OCI-LY7 (cell line): ENCODE measurements around the gene RBM4. TPM values are rescaled to one million over a fixed set of nuclear protein-coding genes. Genes with fewer than 3 reads are reported as not detected.

Source experiments
- BruUV-seq: library from RNA; stranded (reverse); fragments of 400-500 nt; replicated peaks from 2 replicates; lab custom pipeline; 2021; lab: Mats Ljungman, UMichigan
- CTCF ChIA-PET: fragments of 300-600 bp; sonication (Branson Sonifier 250); formaldehyde crosslinking; loops from one replicate; lab custom pipeline; 2022; ENCODE audit warnings: antibody characterized with exemption; ENCODE audit not compliant: unreplicated experiment; lab: Charles Lee
- POLR2A ChIA-PET: fragments of 300-600 bp; sonication (Branson Sonifier 250); formaldehyde crosslinking; loops from one replicate; lab custom pipeline; 2022; ENCODE audit warnings: antibody characterized with exemption; lab: Charles Lee
- DNase-seq: peaks from one replicate; pipeline ENCODE4 v3.0.0-alpha.2; 2015; ENCODE audit warnings: low spot score
- H2AFZ ChIP-seq: fragments of 200-600 bp; sonication (generic), shearing (Covaris generic); 2 replicates; pipeline ENCODE4 v1.6.1; 2014; ENCODE audit warnings: mild to moderate bottlenecking, antibody characterized with exemption, low read length, moderate library complexity
- H3K27ac ChIP-seq: fragments of 200-600 bp; sonication (generic); 2 replicates; pipeline ENCODE4 v1.5.1; 2014; ENCODE audit warnings: mixed run types, low read depth, mild to moderate bottlenecking, moderate library complexity, low read length, inconsistent platforms; ENCODE audit not compliant: poor library complexity, severe bottlenecking
- H3K36me3 ChIP-seq: fragments of 200-600 bp; sonication (generic); 2 replicates; pipeline ENCODE4 v1.6.1; 2014; ENCODE audit warnings: mild to moderate bottlenecking, antibody characterized with exemption, low read length, moderate library complexity, mixed read lengths; ENCODE audit not compliant: insufficient read depth
- H3K4me1 ChIP-seq: fragments of 200-600 bp; sonication (generic); 2 replicates; pipeline ENCODE4 v1.5.1; 2014; ENCODE audit warnings: mild to moderate bottlenecking, low read length; ENCODE audit not compliant: insufficient read depth, poor library complexity, severe bottlenecking
- H3K4me2 ChIP-seq: fragments of 200-600 bp; sonication (generic); 2 replicates; pipeline ENCODE4 v1.6.1; 2014; ENCODE audit warnings: mild to moderate bottlenecking, low read length
- H3K4me3 ChIP-seq: fragments of 200-600 bp; sonication (generic); 2 replicates; pipeline ENCODE4 v1.5.1; 2014; ENCODE audit warnings: mild to moderate bottlenecking, low read depth, low read length; ENCODE audit not compliant: poor library complexity, severe bottlenecking
- H3K79me2 ChIP-seq: fragments of 200-600 bp; sonication (generic); 2 replicates; pipeline ENCODE4 v1.6.1; 2016; ENCODE audit warnings: low read depth, mild to moderate bottlenecking, low read length, moderate library complexity, mixed read lengths; ENCODE audit not compliant: insufficient read depth
- H3K9me2 ChIP-seq: fragments of 200-600 bp; sonication (generic); 2 replicates; pipeline ENCODE4 v1.6.1; 2016; ENCODE audit warnings: mild to moderate bottlenecking, low read length, mixed read lengths; ENCODE audit not compliant: insufficient read depth
- H3K9me3 ChIP-seq: fragments of 200-600 bp; sonication (generic); 2 replicates; pipeline ENCODE4 v1.6.1; 2014; ENCODE audit warnings: mild to moderate bottlenecking, mixed run types, low read length, mixed read lengths
- H4K20me1 ChIP-seq: fragments of 200-600 bp; sonication (generic); 2 replicates; pipeline ENCODE4 v1.6.1; 2014; ENCODE audit warnings: mild to moderate bottlenecking, antibody characterized with exemption, low read length, moderate library complexity, mixed read lengths; ENCODE audit not compliant: insufficient read depth
- EZH2phosphoT487 ChIP-seq: fragments of 200-600 bp; sonication (generic); IDR thresholded peaks from 2 replicates; pipeline ENCODE4 v1.6.1; 2018; ENCODE audit warnings: low read depth, borderline replicate concordance, mild to moderate bottlenecking, mixed run types, antibody characterized with exemption, low read length, moderate library complexity, mixed read lengths
- intact Hi-C: fragments of 100-400 bp; cut with micrococcal nuclease; formaldehyde crosslinking; loops from one replicate; pipeline ENCODE4 v1.10.0; 2022; ENCODE audit not compliant: unreplicated experiment
- total RNA-seq, 2 experiments: library from RNA; depleted of rRNA in 1 of 2; stranded (reverse); fragments of >200 nt in 1 of 2; shearing (Covaris generic) in 1 of 2; gene quantifications; 2 replicates each; pipeline ENCODE4 v1.2.3, GENCODE V29; 2014 to 2022
- TF ChIP-seq, protein P1 (sequence below): fragments of 200-600 bp; sonication (generic); conservative IDR thresholded peaks from 2 replicates; pipeline ENCODE4 v1.5.1; 2014; ENCODE audit warnings: mild to moderate bottlenecking, antibody characterized with exemption, low read length, moderate library complexity, mixed read lengths

The RBM4 gene
- total RNA-seq, 2 experiments from 2014 or later = 66.0 to 139 TPM

DNA sequence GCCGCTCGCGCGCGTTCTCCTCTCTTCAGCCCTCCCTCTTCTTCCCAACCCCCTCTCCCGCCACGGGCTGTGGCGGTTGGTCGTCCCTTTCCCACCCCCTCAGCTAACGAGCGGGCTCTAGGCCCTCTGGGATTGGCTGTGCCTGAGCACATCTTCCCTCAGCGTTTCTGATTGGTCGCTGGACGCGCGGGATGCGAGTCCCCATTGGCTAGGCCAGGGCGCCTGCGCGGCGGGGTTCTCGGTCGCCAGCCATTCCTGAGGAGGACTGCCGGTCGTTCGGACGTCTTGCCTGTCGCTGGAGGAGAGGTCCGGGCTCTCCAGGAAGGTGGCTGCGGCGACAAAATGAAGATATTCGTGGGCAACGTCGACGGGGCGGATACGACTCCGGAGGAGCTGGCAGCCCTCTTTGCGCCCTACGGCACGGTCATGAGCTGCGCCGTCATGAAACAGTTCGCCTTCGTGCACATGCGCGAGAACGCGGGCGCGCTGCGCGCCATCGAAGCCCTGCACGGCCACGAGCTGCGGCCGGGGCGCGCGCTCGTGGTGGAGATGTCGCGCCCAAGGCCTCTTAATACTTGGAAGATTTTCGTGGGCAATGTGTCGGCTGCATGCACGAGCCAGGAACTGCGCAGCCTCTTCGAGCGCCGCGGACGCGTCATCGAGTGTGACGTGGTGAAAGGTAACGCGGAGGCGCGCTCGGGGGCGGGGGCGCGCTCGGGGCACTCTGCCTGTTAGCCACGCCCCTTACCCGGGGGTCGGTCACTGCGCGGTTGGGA lies 21.9 kb upstream of the RBM4 start, which contains the start of gene RBM14:
TSS of gene RBM14 (plus strand) at position 252 of the 776 bp plus-strand sequence. CDS start at position 343, 91 bp downstream.
- no peaks in the 10 kb centered on the region for H3K9me3 ChIP-seq
- BruUV-seq = no TSS peak
- ChIA-PET POLR2A (interaction anchor here (0.6 to 2.5 kb wide), 10 partner anchors 10 to 61 kb away, joined by 3 to 16 read pairs (median 3); partner anchors contain the start of genes RBM4 and RBM4B), CTCF (interaction anchor here (1.0 kb wide), 1 partner anchor 61 kb away, joined by 5 read pairs; the partner anchor contains the start of gene RBM4B)
- peak within 1 kb of the TSS; percentile 43; the same call in 1 of the 2 replicates for H2AFZ ChIP-seq
- TF ChIP-seq, protein P1, sequence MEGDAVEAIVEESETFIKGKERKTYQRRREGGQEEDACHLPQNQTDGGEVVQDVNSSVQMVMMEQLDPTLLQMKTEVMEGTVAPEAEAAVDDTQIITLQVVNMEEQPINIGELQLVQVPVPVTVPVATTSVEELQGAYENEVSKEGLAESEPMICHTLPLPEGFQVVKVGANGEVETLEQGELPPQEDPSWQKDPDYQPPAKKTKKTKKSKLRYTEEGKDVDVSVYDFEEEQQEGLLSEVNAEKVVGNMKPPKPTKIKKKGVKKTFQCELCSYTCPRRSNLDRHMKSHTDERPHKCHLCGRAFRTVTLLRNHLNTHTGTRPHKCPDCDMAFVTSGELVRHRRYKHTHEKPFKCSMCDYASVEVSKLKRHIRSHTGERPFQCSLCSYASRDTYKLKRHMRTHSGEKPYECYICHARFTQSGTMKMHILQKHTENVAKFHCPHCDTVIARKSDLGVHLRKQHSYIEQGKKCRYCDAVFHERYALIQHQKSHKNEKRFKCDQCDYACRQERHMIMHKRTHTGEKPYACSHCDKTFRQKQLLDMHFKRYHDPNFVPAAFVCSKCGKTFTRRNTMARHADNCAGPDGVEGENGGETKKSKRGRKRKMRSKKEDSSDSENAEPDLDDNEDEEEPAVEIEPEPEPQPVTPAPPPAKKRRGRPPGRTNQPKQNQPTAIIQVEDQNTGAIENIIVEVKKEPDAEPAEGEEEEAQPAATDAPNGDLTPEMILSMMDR = no peak
- TF ChIP-seq EZH2phosphoT487 = no peak
- peaks cover 48% of the 10 kb centered on the region for H3K36me3 ChIP-seq
- peaks cover 25% of the 10 kb centered on the region for H4K20me1 ChIP-seq
- peak; percentile 100 for DNase-seq
- peaks cover 66% of the 10 kb centered on the region for H3K79me2 ChIP-seq
- peaks cover 62% of the 10 kb centered on the region for H3K4me1 ChIP-seq
- peak within 1 kb of the TSS; percentile 94 for H3K4me3 ChIP-seq
- no peaks in the 10 kb centered on the region for H3K9me2 ChIP-seq
- peak within 1 kb of the TSS; percentile 86 for H3K4me2 ChIP-seq
- intact Hi-C loops = loop anchor here (1.0 to 5.0 kb wide), 5 partner anchors 22 to 74 kb away; partner anchors contain the start of genes CCDC87, CCS and RBM4
- H3K27ac ChIP-seq = peak within 1 kb of the TSS; percentile 81

DNA sequence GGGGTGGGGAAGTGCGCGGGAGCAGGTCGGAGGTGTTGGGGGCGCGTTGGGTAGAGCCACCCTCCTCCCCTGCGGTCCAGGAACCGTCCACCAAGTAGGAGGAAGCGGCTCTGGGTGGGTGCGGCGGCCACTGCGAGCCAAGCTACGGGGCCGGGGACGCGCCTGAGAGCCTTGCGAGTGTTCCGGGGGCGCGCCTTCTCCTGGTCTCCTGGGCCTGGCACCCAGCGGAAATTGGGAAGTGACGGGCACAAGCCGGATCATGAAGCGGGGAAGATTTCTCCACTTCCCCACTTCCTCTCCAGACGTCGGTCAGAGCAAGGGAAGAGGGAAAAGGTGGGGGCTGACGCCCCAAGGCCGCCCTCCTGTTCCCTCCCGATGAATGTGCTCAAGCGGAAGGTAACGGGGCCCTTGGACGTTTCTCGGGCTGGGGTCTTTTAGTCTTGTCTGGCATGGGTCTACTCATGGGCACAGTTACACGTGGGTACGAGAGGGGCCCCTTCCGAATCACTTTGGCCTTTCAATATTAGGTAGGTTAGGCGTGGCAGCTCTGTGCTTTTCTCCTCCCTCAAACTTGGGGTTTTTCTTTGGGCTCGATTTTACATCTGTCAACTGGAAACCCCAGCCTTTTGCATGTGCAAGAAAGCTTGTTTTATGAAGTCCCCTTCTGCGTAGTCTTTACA lies 21.2 kb upstream of the RBM4 start:
- Histone ChIP-seq H3K79me2 (peaks cover 73% of the 10 kb centered on the region), H3K36me3 (peaks cover 55% of the 10 kb centered on the region), H3K4me3 (peak overlapping the region; percentile 94), H3K9me3 (no peaks in the 10 kb centered on the region), H3K4me1 (peaks cover 55% of the 10 kb centered on the region), H3K4me2 (peak overlapping the region; percentile 86), H2AFZ (no peak overlapping the region), H3K27ac (peak overlapping the region; percentile 81), H4K20me1 (peaks cover 25% of the 10 kb centered on the region), H3K9me2 (no peaks in the 10 kb centered on the region)
- ChIA-PET CTCF (interaction anchor here (0.9 to 1.0 kb wide), 2 partner anchors 23 to 61 kb away, joined by 5 to 6 read pairs; partner anchors contain the start of gene RBM4B), POLR2A (interaction anchor here (0.6 to 2.5 kb wide), 11 partner anchors 10 to 170 kb away, joined by 3 to 16 read pairs (median 3); partner anchors contain the start of genes RBM4 and RBM4B)
- intact Hi-C loops = loop anchor here (2.0 to 5.0 kb wide), 3 partner anchors 24 to 75 kb away; partner anchors contain the start of genes CCDC87 and CCS
- TF ChIP-seq, protein P1 = no peak
- no peak for TF ChIP-seq EZH2phosphoT487
- no peak for DNase-seq
- no TSS peak for BruUV-seq
